ENCODE data around the gene ZRANB1. TPM values are rescaled to one million over a fixed set of nuclear protein-coding genes. Genes with fewer than 3 reads are reported as not detected.

The ZRANB1 gene
- total and polyA plus RNA-seq, 2 donors from 2014 or later = 8.9 to 17.5 TPM

DNA sequence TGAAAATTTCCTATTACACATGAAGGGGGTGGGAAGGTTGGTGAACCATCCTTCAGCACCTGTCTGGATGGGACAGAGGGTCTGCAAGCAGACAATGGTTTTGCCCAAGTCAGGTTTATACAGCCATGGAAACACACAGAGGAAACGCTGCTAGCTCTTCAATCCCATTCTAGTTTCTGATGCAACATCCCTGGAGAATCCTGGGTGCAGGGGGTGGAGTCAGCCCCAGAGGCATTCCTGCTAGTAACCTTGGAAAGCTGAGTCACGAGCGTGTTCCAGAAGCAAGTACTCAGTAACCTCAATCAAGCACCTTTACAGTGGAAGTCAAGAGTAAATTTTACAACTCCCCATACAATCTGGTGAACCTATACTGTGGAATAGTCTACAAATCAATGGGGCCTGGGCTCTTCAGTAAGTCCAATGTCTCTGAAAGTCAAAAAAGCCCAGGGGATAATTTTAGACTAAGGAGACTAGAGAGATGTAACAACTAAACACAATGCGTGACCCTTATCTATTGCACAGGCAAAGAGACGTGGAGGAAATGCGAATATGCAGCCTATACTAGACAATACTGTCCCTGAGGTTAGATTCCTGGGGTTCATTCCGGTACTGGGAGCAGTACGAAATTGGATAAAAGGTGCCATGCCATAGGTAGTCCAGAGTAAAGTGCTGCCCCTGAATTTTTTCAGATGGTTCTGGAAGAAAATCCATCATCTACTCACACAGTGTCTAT lies 95.4 kb downstream of the ZRANB1 start:
- intact Hi-C loops (cut with DNase I) = no loop called here
- no peak for FAIRE-seq
- TF ChIP-seq CTCF (IDR thresholded peaks at IDR 0.05; ENCODE audit: borderline replicate concordance, extremely low read depth, insufficient read depth) = no peak
- Histone ChIP-seq H3K36me3 (ENCODE audit: control insufficient read depth in 2 of 3, insufficient read depth in 3 of 3, low read length in 3 of 3) (peaks cover 2 to 23% (median 10%) of the 10 kb centered on the region in 3 donors), H3K9me3 (ENCODE audit: control insufficient read depth in 2 of 3, insufficient read depth in 1 of 3, low read length in 3 of 3) (no peaks in the 10 kb centered on the region), H3K4me1 (ENCODE audit: control insufficient read depth in 2 of 3, insufficient read depth in 2 of 3, low read depth in 1 of 3, low read length in 3 of 3) (peaks cover 2 to 20% (median 7%) of the 10 kb centered on the region in 3 donors), H3K4me3 (ENCODE audit: low read length in 3 of 3) (no peak overlapping the region), H3K9ac (ENCODE audit: low read length in 3 of 3) (no peak overlapping the region), H3K27me3 (ENCODE audit: control insufficient read depth, insufficient read depth, low read length) (no peaks in the 10 kb centered on the region), H3K27ac (ENCODE audit: low read depth in 2 of 2, low read length in 2 of 2) (no peak overlapping the region)
- DNase-seq = peak in 1 of 5 donors; percentile 64

Small RNA genes lying within 50 kb of the gene (microRNA-seq; reads per million reads assigned to microRNA genes)
- not detected for gene MIR4296

Other genes starting within 250 kb of the ZRANB1 start
- gene FAM53B, start 197.7 kb upstream of the ZRANB1 start, total RNA-seq = 30.0 TPM
- gene FAM53B, start 197.7 kb upstream of the ZRANB1 start, polyA plus RNA-seq (ENCODE audit: insufficient read depth, low read depth, low replicate concordance) = 11.8 TPM
- gene EEF1AKMT2, start 150.2 kb upstream of the ZRANB1 start, total RNA-seq = 18.0 TPM
- gene EEF1AKMT2, start 150.2 kb upstream of the ZRANB1 start, polyA plus RNA-seq (ENCODE audit: insufficient read depth, low read depth, low replicate concordance) = 20.5 TPM
- gene ABRAXAS2, start 140.3 kb upstream of the ZRANB1 start, total RNA-seq = 15.5 TPM
- 9.3 TPM for gene ABRAXAS2, start 140.3 kb upstream of the ZRANB1 start, polyA plus RNA-seq (ENCODE audit: insufficient read depth, low read depth, low replicate concordance)
- 111 TPM for gene CTBP2, start 218.4 kb downstream of the ZRANB1 start, total RNA-seq
- 33.1 TPM for gene CTBP2, start 218.4 kb downstream of the ZRANB1 start, polyA plus RNA-seq (ENCODE audit: insufficient read depth, low read depth, low replicate concordance)